BJ (cell line): ENCODE data around the gene TM4SF5. TPM values are rescaled to one million over a fixed set of nuclear protein-coding genes. Genes with fewer than 3 reads are reported as not detected.

Experiments used
- CTCF ChIA-PET: fragments of 350-600 bp; formaldehyde crosslinking; extraction: SDS; loops from one replicate; lab custom pipeline; 2021; ENCODE audit warnings: antibody characterized with exemption, inconsistent platforms; lab: Yijun Ruan, JAX
- POLR2A ChIA-PET: fragments of 300-600 bp; sonication (Branson Sonifier 250); formaldehyde crosslinking; extraction: SDS; loops from one replicate; lab custom pipeline; 2021; ENCODE audit warnings: antibody characterized with exemption; lab: Charles Lee
- DNase-seq: peaks from one replicate; pipeline ENCODE4 v3.0.0-alpha.2; 2011; ENCODE audit warnings: low read depth
- H3K27me3 ChIP-seq: 2 replicates; pipeline ENCODE4 v1.6.0; 2011; ENCODE audit warnings: low read length; ENCODE audit not compliant: control insufficient read depth, insufficient read depth
- H3K36me3 ChIP-seq: 2 replicates; pipeline ENCODE4 v1.5.1; 2011; ENCODE audit warnings: low read length; ENCODE audit not compliant: control insufficient read depth, insufficient read depth
- H3K4me3 ChIP-seq: 2 replicates; pipeline ENCODE4 v1.5.1; 2011; ENCODE audit warnings: low read depth, mild to moderate bottlenecking, control low read depth, low read length
- CTCF ChIP-seq: IDR thresholded peaks from 2 replicates; pipeline ENCODE4 v1.5.1; 2011; ENCODE audit warnings: low read depth, mild to moderate bottlenecking, control low read depth, inconsistent platforms, low read length, moderate library complexity; ENCODE audit not compliant: insufficient read depth
- polyA plus RNA-seq: library from polyadenylated mRNA; depleted of rRNA; stranded (reverse); fragments of >200 nt; gene quantifications from 2 replicates; pipeline ENCODE4 v1.2.3, GENCODE V29; 2011

TM4SF5 gene
- polyA plus RNA-seq, 1 experiment = not detected

DNA sequence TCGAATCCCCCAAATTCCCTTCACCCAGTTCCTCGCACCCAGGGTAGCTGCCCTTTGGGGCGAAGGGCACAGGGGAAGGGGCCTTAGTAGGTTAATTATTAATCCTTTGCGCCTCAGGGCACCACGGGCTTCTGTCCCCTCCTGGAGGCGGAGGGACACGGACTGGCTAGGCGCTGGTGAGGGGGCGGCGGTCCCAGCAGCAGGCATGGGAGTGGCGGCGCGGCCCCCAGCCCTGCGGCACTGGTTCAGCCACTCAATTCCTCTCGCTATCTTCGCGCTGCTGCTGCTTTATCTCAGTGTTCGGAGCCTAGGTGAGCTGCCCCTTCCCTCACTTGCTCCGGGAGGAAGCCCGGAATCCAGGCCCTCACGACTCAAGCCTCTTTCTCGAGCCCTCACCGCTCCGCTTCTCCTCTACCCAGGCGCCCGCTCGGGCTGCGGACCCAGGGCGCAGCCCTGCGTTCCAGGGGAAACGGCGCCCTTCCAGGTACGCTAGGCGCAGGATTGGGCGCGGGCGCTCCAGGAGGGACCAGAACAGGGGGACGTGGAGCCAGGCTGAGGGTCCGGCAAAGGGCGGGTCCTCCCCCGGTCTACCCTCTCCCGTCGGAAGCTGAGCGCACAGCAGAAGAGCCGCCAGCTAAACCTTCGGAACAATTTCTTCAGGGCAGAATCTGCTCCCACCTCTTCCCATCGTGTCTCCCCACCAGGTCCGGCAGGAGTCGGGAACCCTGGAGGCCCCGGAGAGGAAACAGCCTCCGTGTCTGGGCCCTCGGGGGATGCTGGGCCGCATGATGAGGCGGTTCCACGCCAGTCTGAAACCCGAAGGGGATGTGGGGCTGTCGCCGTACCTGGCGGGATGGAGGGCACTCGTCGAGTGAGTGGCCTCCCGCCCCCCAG is 17.4 kb downstream of the TM4SF5 start, which contains the start of gene GLTPD2:
GLTPD2 (plus strand) TSS at position 158 of the 894 bp plus-strand sequence; CDS start at position 206, 48 bp downstream.
- CTCF ChIA-PET = interaction anchor here (0.6 to 7.9 kb wide), 28 partner anchors 9 to 123 kb away, joined by 3 to 112 read pairs (median 7); partner anchors contain the start of genes ARRB2, C17orf107, CHRNE and PLD2
- TF ChIP-seq CTCF = no peak
- peak within 1 kb of the TSS; percentile 69 for H3K4me3 ChIP-seq
- peaks cover 8% of the 10 kb centered on the region for H3K27me3 ChIP-seq
- POLR2A ChIA-PET = interaction anchor here (0.7 kb wide), 1 partner anchor 18 kb away, joined by 5 read pairs; the partner anchor contains the start of gene PLD2
- DNase-seq = no peak
- H3K36me3 ChIP-seq = no peaks in the 10 kb centered on the region

DNA sequence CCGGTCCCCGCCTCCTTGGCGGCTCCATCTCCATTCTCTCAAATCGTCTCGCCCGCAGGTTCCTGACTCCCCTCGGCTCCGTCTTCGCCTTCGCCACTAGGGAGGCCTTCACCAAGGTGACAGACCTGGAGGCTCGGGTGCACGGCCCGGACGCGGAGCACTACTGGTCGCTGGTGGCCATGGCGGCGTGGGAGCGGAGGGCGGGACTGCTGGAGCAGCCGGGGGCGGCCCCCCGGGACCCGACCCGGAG is 17.9 kb downstream of the TM4SF5 start:
- H3K4me3 ChIP-seq = peak overlapping the region; percentile 69
- ChIA-PET CTCF (interaction anchor here (1.1 to 7.9 kb wide), 25 partner anchors 9 to 123 kb away, joined by 3 to 112 read pairs (median 7); partner anchors contain the start of genes ARRB2, C17orf107, CHRNE and PLD2), POLR2A (interaction anchor here (0.7 kb wide), 1 partner anchor 17 kb away, joined by 5 read pairs; the partner anchor contains the start of gene PLD2)
- TF ChIP-seq CTCF = no peak
- DNase-seq = no peak
- peaks cover 7% of the 10 kb centered on the region for H3K27me3 ChIP-seq
- no peaks in the 10 kb centered on the region for H3K36me3 ChIP-seq

- peak; percentile 36 for DNase-seq
- POLR2A ChIA-PET = interaction anchor here (0.7 kb wide), 1 partner anchor 16 kb away, joined by 5 read pairs; the partner anchor contains the start of gene PLD2
- CTCF ChIA-PET = interaction anchor here (0.6 to 7.9 kb wide), 31 partner anchors 8 to 122 kb away, joined by 3 to 112 read pairs (median 7); partner anchors contain the start of genes ARRB2, C17orf107, CHRNE and PLD2
- H3K27me3 ChIP-seq = peaks cover 6% of the 10 kb centered on the region
- peak overlapping the region; percentile 69 for H3K4me3 ChIP-seq
- H3K36me3 ChIP-seq = no peaks in the 10 kb centered on the region
- TF ChIP-seq CTCF = peak; percentile 62
Measured at GRCh38 chr17:4789951-4790704, 18.4 kb downstream of the TM4SF5 start.

DNA sequence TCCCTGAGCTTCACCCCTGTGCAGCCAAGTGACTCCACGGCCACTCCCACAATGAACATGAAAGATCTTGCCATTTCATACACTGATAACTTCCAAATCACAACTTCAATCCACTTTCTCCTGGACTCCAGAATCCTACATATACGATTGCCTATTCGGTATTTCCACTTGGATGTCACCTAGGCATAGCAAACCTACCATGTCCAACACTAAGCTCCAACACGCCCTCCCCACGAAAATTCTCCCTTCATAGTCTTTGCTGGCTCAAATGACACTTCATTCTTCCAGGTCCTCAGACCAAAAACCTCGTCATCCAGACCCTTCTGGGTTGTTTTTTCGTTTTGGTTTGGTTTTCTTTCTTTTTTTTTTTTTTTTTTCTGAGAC is 19.0 kb downstream of the TM4SF5 start:
- H3K4me3 ChIP-seq = peak overlapping the region; percentile 69
- ChIA-PET POLR2A (no interaction called here), CTCF (interaction anchor here (0.7 to 7.9 kb wide), 27 partner anchors 8 to 118 kb away, joined by 3 to 112 read pairs (median 7); partner anchors contain the start of genes ARRB2, C17orf107, CHRNE and PLD2)
- H3K36me3 ChIP-seq = no peaks in the 10 kb centered on the region
- no peak for TF ChIP-seq CTCF
- peaks cover under 1% of the 10 kb centered on the region; the same call in 1 of the 2 replicates for H3K27me3 ChIP-seq
- DNase-seq = no peak

GRCh38 chr17:4795168-4795567 is 23.5 kb downstream of the TM4SF5 start:
- no peak for DNase-seq
- Histone ChIP-seq H3K27me3 (no peaks in the 10 kb centered on the region), H3K4me3 (no peak overlapping the region), H3K36me3 (peaks cover 11% of the 10 kb centered on the region)
- no peak for TF ChIP-seq CTCF
- ChIA-PET POLR2A (no interaction called here), CTCF (no interaction called here)
